Measurements from ENCODE around the gene RNASE13.
A peak's percentile ranks its signal among the peaks of the same experiment; 100 is the strongest.

RNASE13 gene

DNA sequence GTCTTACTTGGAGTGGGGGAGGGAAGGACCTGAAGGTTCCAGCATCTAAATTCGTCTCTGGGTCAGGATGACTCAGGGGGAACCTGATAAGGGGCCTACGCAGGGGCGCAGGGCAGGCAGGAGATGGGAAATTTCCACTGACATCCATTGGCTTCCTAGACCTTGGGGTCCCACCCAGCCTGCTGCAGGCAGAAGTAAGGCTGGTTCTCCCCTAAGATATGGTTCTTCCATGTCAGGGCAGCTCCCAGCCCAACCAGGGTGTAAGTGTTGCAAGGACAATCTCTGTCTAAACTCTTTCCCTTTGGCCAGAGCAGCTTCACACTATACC, 7.7 kb downstream of the RNASE13 start:
- Mint-ChIP-seq H3K27ac (no peak overlapping the region), H3K27me3 (peaks cover 41% of the 10 kb centered on the region), H3K4me1 (ENCODE audit: low read depth) (peaks cover 44% of the 10 kb centered on the region), H3K4me3 (no peak overlapping the region), H3K36me3 (ENCODE audit: low read depth) (no peaks in the 10 kb centered on the region), H3K9me3 (no peaks in the 10 kb centered on the region)
- intact Hi-C loops (cut with micrococcal nuclease): no loop called here

DNA sequence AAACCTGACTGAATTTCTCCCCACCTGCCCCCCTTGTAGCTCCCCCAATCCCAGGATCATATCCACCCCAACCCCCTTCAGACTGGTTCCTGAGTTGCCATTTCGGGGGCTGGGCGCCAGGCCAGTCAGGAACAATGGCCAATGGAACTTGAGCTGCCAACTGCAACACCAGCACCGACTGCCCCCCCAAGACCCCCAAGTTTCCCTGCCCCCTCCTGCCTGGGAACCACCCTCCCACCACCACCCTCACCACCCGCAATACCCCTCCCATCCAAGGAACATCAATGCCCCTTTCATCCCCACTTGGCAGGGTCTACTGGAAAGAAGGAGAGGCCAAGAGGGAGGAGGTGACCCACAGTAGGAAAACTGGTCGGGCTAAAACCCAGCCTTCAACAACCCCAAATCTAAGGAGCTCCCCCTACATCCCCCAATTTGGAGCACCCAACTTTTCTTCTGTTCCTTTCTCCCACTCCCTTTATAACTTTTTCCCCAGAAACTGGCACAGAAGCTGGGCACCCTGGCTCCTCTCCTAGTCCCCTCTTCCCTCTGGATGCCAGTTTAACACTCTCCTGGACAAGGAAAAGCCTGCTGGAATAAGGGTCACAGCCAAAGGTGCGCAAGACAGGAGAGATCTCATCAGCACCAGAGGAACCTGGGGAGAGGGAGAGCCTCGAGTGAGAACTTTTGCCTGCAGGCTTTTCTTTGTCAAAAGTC, 8.2 kb downstream of the RNASE13 start:
- Mint-ChIP-seq H3K4me3 (no peak overlapping the region), H3K9me3 (no peaks in the 10 kb centered on the region), H3K4me1 (ENCODE audit: low read depth) (peaks cover 46% of the 10 kb centered on the region), H3K27ac (no peak overlapping the region), H3K36me3 (ENCODE audit: low read depth) (no peaks in the 10 kb centered on the region), H3K27me3 (peaks cover 41% of the 10 kb centered on the region)
- intact Hi-C loops (cut with micrococcal nuclease): no loop called here

DNA sequence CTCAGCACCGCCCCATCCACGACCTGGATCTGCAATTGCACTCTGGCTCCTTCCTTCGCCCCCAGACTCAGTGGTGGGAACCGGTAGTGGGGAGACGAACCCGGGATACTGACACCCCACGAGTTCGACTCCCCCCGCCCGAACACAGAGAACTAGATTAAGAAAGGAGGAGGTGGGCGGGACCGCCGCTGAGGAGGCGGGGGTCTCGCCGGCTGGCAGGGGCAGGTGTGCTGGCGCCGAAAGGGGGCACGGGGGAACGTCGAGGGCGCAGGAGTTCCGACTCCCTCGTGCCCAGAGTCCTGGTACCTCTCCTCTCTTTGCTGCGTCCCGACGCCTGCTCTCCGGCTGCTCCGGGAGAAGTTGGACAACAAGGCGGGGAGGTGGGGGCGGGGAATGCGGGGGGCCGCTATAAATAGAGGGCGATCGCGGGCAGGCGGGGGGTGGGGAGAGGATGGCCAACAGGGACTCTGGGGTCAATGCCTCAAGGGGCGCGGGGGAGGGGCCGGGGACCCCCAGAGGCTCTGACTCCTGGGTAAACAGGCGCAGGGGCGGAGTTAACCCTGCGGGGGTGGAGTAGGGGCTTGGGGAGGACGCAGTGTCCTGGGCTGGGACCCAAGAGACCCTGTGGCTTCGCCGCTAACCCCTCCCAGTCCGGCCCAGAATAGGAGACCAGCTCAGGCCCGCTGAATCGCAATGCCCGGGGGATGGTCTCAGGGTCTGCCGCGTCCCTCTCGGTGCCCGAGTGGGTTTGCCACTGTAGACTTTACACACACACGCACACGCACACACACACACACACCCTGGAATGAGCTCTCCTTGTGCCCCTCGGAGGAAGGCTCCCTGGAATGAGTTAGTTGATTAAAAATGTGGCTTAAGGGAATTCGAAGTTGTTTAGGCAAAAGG, 9.0 kb downstream of the RNASE13 start:
- Mint-ChIP-seq H3K4me3 (peak overlapping the region; percentile 63), H3K27ac (peak overlapping the region; percentile 59), H3K27me3 (peaks cover 41% of the 10 kb centered on the region), H3K36me3 (ENCODE audit: low read depth) (no peaks in the 10 kb centered on the region), H3K9me3 (no peaks in the 10 kb centered on the region), H3K4me1 (ENCODE audit: low read depth) (peaks cover 54% of the 10 kb centered on the region)
- intact Hi-C loops (cut with micrococcal nuclease): no loop called here

- Mint-ChIP-seq H3K27me3 (peaks cover 38% of the 10 kb centered on the region), H3K36me3 (ENCODE audit: low read depth) (no peaks in the 10 kb centered on the region), H3K27ac (peak within 1 kb of the TSS; percentile 59)
Observed at GRCh38 chr14:21024585-21025370, 9.8 kb downstream of the RNASE13 start, which contains the start of gene NDRG2. NDRG2 (minus strand) TSS chr14:21025061; CDS start chr14:21023315, 1,746 bp downstream.

DNA sequence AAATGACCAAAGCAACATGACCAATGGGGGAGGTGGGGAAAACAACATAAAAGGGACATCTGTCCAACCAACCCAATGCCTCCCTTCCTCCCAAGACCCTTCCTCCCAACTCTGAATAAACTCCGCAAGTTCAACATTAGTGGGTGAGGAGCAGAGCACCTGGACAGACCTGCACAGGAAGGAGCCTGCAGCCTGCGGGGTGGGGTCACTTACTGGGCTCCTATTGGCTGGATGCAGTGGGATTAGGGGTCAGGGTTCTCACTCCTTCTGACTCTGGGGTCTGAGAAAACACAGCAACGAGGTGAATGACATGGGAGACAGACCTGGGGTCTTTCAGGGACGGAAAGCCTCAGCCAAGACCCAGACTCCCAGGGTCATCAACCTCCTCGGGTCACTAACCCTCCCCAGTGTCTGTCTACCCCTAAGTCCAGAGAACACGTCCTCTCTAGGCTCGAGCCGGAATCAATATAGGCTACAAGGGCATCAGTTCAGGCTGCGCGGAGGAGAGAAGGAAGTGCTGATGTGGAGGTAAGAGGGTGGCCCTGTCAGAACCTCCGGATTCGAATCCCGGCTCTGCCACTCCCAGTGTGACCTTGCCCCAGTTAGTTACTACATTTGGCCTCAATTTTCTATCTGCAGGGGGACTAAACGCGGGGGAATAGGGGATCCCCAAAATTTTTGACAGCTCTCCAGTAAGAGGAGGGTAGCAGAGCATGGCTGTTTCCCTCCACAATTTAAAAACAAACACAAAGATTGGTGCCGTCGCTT, 10.6 kb downstream of the RNASE13 start:
- Mint-ChIP-seq H3K27ac (peak overlapping the region; percentile 59), H3K27me3 (peaks cover 35% of the 10 kb centered on the region), H3K4me3 (peak overlapping the region; percentile 66), H3K36me3 (ENCODE audit: low read depth) (no peaks in the 10 kb centered on the region), H3K4me1 (ENCODE audit: low read depth) (peaks cover 69% of the 10 kb centered on the region), H3K9me3 (no peaks in the 10 kb centered on the region)
- intact Hi-C loops (cut with micrococcal nuclease): no loop called here

More at GRCh38 chr14:21024585-21025370, 9.8 kb downstream of the RNASE13 start, which contains the start of gene NDRG2:
- H3K9me3 Mint-ChIP-seq: no peaks in the 10 kb centered on the region
- H3K4me1 Mint-ChIP-seq (ENCODE audit: low read depth): peaks cover 61% of the 10 kb centered on the region
- intact Hi-C loops (cut with micrococcal nuclease): no loop called here
- H3K4me3 Mint-ChIP-seq: peak within 1 kb of the TSS; percentile 66

DNA sequence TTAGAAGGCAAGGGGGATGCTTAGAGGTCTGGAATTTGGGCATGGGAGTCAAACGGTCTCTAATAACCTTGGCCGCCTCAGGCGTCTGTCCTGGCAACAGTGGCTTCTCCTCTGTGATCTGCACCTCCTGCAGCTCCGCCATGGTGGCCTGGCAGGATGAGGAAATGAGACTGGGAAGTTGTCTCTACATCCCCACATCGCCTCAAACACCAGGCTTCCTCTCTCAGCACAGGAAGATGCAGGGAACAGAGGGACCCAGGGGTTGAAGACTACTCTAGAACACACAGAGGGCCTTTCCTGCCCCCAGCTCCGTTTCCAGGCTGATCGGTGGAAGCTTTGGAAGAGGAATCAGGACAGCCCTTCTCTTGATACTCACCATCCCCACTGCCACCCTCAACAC, 11.4 kb downstream of the RNASE13 start:
- H3K27ac Mint-ChIP-seq: peak overlapping the region; percentile 19
- peaks cover 77% of the 10 kb centered on the region for H3K4me1 Mint-ChIP-seq (ENCODE audit: low read depth)
- peaks cover 35% of the 10 kb centered on the region for H3K27me3 Mint-ChIP-seq
- peak overlapping the region; percentile 13 for H3K4me3 Mint-ChIP-seq
- H3K36me3 Mint-ChIP-seq (ENCODE audit: low read depth): no peaks in the 10 kb centered on the region
- intact Hi-C loops (cut with micrococcal nuclease): no loop called here
- no peaks in the 10 kb centered on the region for H3K9me3 Mint-ChIP-seq

DNA sequence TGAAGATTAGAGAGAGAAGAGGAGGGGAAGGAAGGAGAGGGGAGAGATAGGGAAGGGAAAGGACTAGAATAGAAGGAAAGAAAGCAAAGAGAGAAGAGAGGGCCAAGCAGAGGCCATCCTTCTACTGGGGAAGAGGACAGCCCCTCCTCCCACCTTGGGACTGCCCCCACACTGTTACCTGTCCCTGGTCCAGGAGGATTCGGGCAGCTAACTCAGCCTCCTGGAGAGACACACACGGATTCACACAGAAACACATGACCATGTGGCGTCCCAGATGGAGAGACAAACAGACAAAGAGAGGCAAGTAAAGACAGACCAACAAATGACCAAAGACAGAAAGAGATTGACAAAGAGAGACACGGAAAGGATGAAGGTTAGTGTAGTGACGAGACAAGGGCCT, 11.9 kb downstream of the RNASE13 start:
- Mint-ChIP-seq H3K36me3 (ENCODE audit: low read depth) (peaks cover 1% of the 10 kb centered on the region), H3K27me3 (peaks cover 35% of the 10 kb centered on the region), H3K4me3 (peak overlapping the region; percentile 13), H3K4me1 (ENCODE audit: low read depth) (peaks cover 82% of the 10 kb centered on the region), H3K9me3 (no peaks in the 10 kb centered on the region), H3K27ac (peak overlapping the region; percentile 19)
- intact Hi-C loops (cut with micrococcal nuclease): no loop called here

DNA sequence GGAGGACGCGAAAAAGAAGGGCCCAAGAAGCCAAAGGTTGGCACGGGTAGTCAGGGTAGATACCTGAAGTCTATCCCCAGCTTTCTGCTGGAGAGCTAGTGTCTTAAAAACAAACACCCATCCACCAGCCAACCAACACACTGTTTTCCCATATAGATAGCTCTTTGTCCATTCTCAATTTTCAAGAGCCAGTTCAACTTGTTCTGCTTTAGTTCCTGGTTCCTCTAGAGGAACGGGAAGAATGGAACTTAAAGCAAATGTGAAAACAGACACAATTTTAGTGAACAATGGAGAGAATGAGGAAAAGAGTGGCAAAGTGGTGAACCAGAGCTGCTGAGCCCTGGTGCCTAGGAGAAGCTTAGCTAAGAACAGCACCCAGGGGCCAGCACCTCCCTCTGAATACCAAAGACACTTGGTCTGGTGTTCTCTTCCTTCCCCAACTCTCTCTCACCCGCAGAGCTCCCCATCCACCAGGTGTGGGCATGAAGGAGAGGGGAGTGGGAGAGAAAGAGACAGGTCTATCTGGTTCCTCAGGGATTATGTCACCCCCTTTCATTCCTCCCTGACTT, 13.5 kb downstream of the RNASE13 start:
- Mint-ChIP-seq H3K27me3 (peaks cover 26% of the 10 kb centered on the region), H3K27ac (peak overlapping the region; percentile 47), H3K36me3 (ENCODE audit: low read depth) (peaks cover 11% of the 10 kb centered on the region), H3K4me1 (ENCODE audit: low read depth) (peaks cover 91% of the 10 kb centered on the region), H3K9me3 (no peaks in the 10 kb centered on the region), H3K4me3 (no peak overlapping the region)
- intact Hi-C loops (cut with micrococcal nuclease): no loop called here

DNA sequence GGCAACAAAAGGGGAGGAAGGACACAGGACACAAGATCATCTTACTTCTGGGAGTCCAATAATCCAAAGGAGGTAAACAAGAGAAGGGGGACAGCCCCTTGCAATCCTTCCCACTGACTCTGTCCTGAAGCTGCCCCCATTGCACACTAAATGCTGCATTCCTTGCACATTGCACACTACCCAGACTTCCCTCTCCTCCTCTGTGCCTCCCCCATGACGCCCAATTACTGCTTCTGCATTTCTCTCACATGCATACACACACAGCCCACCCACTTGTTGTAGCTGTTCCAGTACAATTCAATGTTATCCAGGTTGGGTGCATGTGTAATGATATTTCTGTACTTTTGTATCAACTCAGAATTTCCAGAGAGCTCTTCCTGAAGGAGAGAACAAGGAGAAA, 15.2 kb downstream of the RNASE13 start:
- peaks cover 11% of the 10 kb centered on the region for H3K36me3 Mint-ChIP-seq (ENCODE audit: low read depth)
- peaks cover 11% of the 10 kb centered on the region for H3K27me3 Mint-ChIP-seq
- H3K9me3 Mint-ChIP-seq: no peaks in the 10 kb centered on the region
- intact Hi-C loops (cut with micrococcal nuclease): no loop called here
- H3K4me1 Mint-ChIP-seq (ENCODE audit: low read depth): peaks cover 96% of the 10 kb centered on the region
- peak overlapping the region; percentile 35 for H3K27ac Mint-ChIP-seq
- H3K4me3 Mint-ChIP-seq: peak overlapping the region; percentile 0

- H3K27me3 Mint-ChIP-seq: peaks cover 7% of the 10 kb centered on the region
- H3K4me3 Mint-ChIP-seq: peak overlapping the region; percentile 7
- H3K27ac Mint-ChIP-seq: peak overlapping the region; percentile 51
- H3K9me3 Mint-ChIP-seq: no peaks in the 10 kb centered on the region
- intact Hi-C loops (cut with micrococcal nuclease): no loop called here
- H3K4me1 Mint-ChIP-seq (ENCODE audit: low read depth): peaks cover 90% of the 10 kb centered on the region
- peaks cover 11% of the 10 kb centered on the region for H3K36me3 Mint-ChIP-seq (ENCODE audit: low read depth)
Observed at GRCh38 chr14:21018781-21019180, 15.8 kb downstream of the RNASE13 start.

GRCh38 chr14:21018286-21018685, 16.3 kb downstream of the RNASE13 start:
- no peak overlapping the region for H3K4me3 Mint-ChIP-seq
- H3K9me3 Mint-ChIP-seq: no peaks in the 10 kb centered on the region
- peaks cover 11% of the 10 kb centered on the region for H3K36me3 Mint-ChIP-seq (ENCODE audit: low read depth)
- H3K27ac Mint-ChIP-seq: peak overlapping the region; percentile 51
- intact Hi-C loops (cut with micrococcal nuclease): no loop called here
- peaks cover 85% of the 10 kb centered on the region for H3K4me1 Mint-ChIP-seq (ENCODE audit: low read depth)
- H3K27me3 Mint-ChIP-seq: peaks cover 8% of the 10 kb centered on the region

- peak overlapping the region; percentile 51 for H3K27ac Mint-ChIP-seq
- peaks cover 14% of the 10 kb centered on the region for H3K27me3 Mint-ChIP-seq
- no peaks in the 10 kb centered on the region for H3K9me3 Mint-ChIP-seq
- H3K4me3 Mint-ChIP-seq: no peak overlapping the region
- H3K36me3 Mint-ChIP-seq (ENCODE audit: low read depth): peaks cover 11% of the 10 kb centered on the region
- intact Hi-C loops (cut with micrococcal nuclease): no loop called here
- H3K4me1 Mint-ChIP-seq (ENCODE audit: low read depth): peaks cover 79% of the 10 kb centered on the region
Observed at GRCh38 chr14:21017528-21018245, 16.9 kb downstream of the RNASE13 start.

Measured in dendritic cell treated with granulocyte-macrophage colony-stimulating factor and Interleukin-4, amounts not matched to agents 40 ng/mL and 50 ng/mL, for 4 days (primary cell).